Measurements from ENCODE around the gene RAP1A.

The RAP1A gene

DNA sequence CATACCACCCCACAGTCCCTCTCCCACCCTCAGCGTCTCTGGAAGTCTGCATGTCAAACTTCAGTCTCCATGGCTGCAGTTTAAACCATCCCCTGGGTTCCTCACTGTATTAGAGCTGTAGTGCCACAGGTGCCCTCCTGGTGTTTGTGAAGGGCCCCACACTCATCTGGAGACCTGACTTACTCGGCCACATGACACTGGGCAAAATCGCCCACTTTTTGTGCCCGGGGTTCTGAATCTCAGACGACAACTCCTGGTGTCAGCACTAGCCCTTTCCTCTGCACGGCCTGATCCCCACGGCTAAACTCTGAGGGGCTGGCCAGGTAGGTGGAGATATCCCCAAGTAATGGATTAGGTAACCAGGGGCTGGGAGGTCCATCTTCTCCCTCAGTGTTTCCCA lies 113.1 kb downstream of the RAP1A start:
- Histone ChIP-seq H3K27me3 (replicated peaks; ENCODE audit: insufficient read depth, low read length) (no peaks in the 10 kb centered on the region), H3K79me2 (ENCODE audit: low read length) (peaks cover 3% of the 10 kb centered on the region; the same call in 1 of the 2 replicates), H3K4me2 (ENCODE audit: low read depth, low read length) (no peak overlapping the region), H3K4me1 (ENCODE audit: low read length) (peaks cover 6% of the 10 kb centered on the region), H3K9me2 (replicated peaks; ENCODE audit: insufficient read depth, low read length) (no peaks in the 10 kb centered on the region), H3K9ac (ENCODE audit: low read length) (no peak overlapping the region), H3K4me3 (ENCODE audit: low read length) (no peak overlapping the region), H3K36me3 (replicated peaks; ENCODE audit: insufficient read depth, low read length) (no peaks in the 10 kb centered on the region), H4K20me1 (ENCODE audit: insufficient read depth, low read length) (no peaks in the 10 kb centered on the region), H2AFZ (ENCODE audit: low read length) (no peak overlapping the region), H3K27ac (ENCODE audit: low read length) (no peak overlapping the region), H3K9me3 (replicated peaks; ENCODE audit: insufficient read depth, low read length) (no peaks in the 10 kb centered on the region), H3F3A (ENCODE audit: insufficient read depth, low read length) (no peaks in the 10 kb centered on the region; the same call in 1 of the 2 replicates)
- DNase-seq = no peak
- TF ChIP-seq EZH2 (optimal IDR thresholded peaks at IDR 0.05; ENCODE audit: low read depth, low read length) (no peak), EZH2phosphoT487 (IDR thresholded peaks at IDR 0.05; ENCODE audit: low read length) (no peak)
- TF ChIP-seq, protein P1, sequence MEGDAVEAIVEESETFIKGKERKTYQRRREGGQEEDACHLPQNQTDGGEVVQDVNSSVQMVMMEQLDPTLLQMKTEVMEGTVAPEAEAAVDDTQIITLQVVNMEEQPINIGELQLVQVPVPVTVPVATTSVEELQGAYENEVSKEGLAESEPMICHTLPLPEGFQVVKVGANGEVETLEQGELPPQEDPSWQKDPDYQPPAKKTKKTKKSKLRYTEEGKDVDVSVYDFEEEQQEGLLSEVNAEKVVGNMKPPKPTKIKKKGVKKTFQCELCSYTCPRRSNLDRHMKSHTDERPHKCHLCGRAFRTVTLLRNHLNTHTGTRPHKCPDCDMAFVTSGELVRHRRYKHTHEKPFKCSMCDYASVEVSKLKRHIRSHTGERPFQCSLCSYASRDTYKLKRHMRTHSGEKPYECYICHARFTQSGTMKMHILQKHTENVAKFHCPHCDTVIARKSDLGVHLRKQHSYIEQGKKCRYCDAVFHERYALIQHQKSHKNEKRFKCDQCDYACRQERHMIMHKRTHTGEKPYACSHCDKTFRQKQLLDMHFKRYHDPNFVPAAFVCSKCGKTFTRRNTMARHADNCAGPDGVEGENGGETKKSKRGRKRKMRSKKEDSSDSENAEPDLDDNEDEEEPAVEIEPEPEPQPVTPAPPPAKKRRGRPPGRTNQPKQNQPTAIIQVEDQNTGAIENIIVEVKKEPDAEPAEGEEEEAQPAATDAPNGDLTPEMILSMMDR (IDR thresholded peaks at IDR 0.05; ENCODE audit: low read length) = no peak

DNA sequence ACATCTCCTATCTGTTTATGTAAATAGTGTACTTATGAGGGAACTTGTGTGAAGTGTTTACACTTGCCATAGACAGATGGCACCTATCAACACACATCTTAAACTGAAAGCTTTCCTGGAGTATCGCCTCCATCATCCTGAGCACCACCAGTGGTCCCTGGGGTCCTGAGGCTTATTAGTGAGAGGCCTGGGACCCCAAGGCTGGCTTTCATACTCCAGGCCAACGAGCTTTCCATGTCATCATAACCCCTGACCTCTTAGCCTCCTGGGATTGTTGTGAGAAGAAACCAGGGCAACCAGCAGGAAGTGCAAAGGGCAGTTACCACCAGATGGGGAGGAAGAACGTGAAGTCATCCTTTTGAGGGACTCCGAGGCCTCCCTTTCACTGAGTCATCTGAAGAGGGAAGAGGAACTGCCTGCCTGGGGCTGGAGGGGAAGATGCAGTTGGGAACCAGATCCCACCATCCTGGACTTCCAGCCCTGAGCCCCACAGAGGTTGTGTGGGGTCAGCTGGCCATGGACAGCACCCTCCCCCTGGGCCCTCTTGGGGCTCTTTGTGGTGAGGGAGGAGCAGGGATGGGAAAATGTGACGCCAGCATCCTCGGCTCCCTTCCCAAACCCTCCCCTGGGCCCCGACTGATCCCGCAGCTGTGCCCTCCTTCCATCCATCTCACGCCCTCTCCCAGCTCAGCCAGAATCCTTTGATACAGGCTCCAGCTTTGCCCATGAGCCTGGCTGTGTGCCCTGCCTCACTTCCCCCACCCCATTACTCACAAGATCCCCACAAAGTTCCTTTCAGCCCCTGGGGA lies 113.8 kb downstream of the RAP1A start:
- TF ChIP-seq, protein P1 (IDR thresholded peaks at IDR 0.05; ENCODE audit: low read length) = no peak

DNA sequence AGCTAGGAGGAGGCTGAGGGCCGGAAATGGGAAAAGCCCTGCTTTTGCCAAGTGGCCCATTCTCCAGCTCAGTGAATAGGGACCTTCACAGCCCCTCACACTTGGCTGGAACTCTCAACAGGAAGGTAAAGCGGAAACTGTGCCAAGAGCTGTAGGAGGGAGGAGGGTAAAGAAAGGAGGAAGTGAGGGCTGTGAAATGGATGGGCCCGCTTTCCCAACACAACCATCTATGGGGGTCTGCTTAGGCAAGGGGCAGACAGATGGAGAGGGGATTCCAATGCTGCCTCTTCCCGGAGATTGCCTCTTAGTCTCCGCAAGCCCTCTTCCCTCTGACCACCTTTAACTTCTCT lies 114.4 kb downstream of the RAP1A start:
- Histone ChIP-seq H3K9ac (ENCODE audit: low read length) (no peak overlapping the region), H3K27ac (ENCODE audit: low read length) (no peak overlapping the region), H3K9me2 (replicated peaks; ENCODE audit: insufficient read depth, low read length) (no peaks in the 10 kb centered on the region), H3K4me3 (ENCODE audit: low read length) (no peak overlapping the region), H3K4me1 (ENCODE audit: low read length) (peaks cover 8% of the 10 kb centered on the region), H3K27me3 (replicated peaks; ENCODE audit: insufficient read depth, low read length) (no peaks in the 10 kb centered on the region), H3K36me3 (replicated peaks; ENCODE audit: insufficient read depth, low read length) (no peaks in the 10 kb centered on the region), H4K20me1 (ENCODE audit: insufficient read depth, low read length) (no peaks in the 10 kb centered on the region), H3F3A (ENCODE audit: insufficient read depth, low read length) (peaks cover 3% of the 10 kb centered on the region; the same call in 1 of the 2 replicates), H3K9me3 (replicated peaks; ENCODE audit: insufficient read depth, low read length) (no peaks in the 10 kb centered on the region), H3K4me2 (ENCODE audit: low read depth, low read length) (no peak overlapping the region), H2AFZ (ENCODE audit: low read length) (no peak overlapping the region), H3K79me2 (ENCODE audit: low read length) (peaks cover 3% of the 10 kb centered on the region; the same call in 1 of the 2 replicates)
- DNase-seq = no peak
- TF ChIP-seq EZH2phosphoT487 (IDR thresholded peaks at IDR 0.05; ENCODE audit: low read length) (no peak), EZH2 (optimal IDR thresholded peaks at IDR 0.05; ENCODE audit: low read depth, low read length) (no peak)
- TF ChIP-seq, protein P1 (IDR thresholded peaks at IDR 0.05; ENCODE audit: low read length) = no peak

More for the DNA sequence above, 113.8 kb downstream of the RAP1A start:
- no peaks in the 10 kb centered on the region for H3K9me2 ChIP-seq (replicated peaks; ENCODE audit: insufficient read depth, low read length)
- no peak overlapping the region for H3K4me2 ChIP-seq (ENCODE audit: low read depth, low read length)
- no peaks in the 10 kb centered on the region; the same call in 1 of the 2 replicates for H3F3A ChIP-seq (ENCODE audit: insufficient read depth, low read length)
- H3K9me3 ChIP-seq (replicated peaks; ENCODE audit: insufficient read depth, low read length) = no peaks in the 10 kb centered on the region
- H3K27ac ChIP-seq (ENCODE audit: low read length) = no peak overlapping the region
- DNase-seq = no peak
- no peaks in the 10 kb centered on the region for H4K20me1 ChIP-seq (ENCODE audit: insufficient read depth, low read length)
- H3K27me3 ChIP-seq (replicated peaks; ENCODE audit: insufficient read depth, low read length) = no peaks in the 10 kb centered on the region
- H3K4me1 ChIP-seq (ENCODE audit: low read length) = peaks cover 8% of the 10 kb centered on the region
- H3K79me2 ChIP-seq (ENCODE audit: low read length) = peaks cover 3% of the 10 kb centered on the region; the same call in 1 of the 2 replicates
- H3K36me3 ChIP-seq (replicated peaks; ENCODE audit: insufficient read depth, low read length) = no peaks in the 10 kb centered on the region
- no peak overlapping the region for H3K4me3 ChIP-seq (ENCODE audit: low read length)
- H3K9ac ChIP-seq (ENCODE audit: low read length) = no peak overlapping the region
- no peak overlapping the region for H2AFZ ChIP-seq (ENCODE audit: low read length)
